HCT116 (cell line): Measurements from ENCODE around the gene PGLYRP4. TPM values are rescaled to one million over a fixed set of nuclear protein-coding genes. Genes with fewer than 3 reads are reported as not detected.

Source experiments
- ATAC-seq: fragments of 200-7000 bp; cut with Tn5 transposase; 2 replicates; pipeline ENCODE4 v1.9.1; 2020; ENCODE audit warnings: mild to moderate bottlenecking, moderate library complexity
- BruUV-seq: library from RNA; stranded (reverse); fragments of 400-500 nt; replicated peaks from 2 replicates; lab custom pipeline; 2021; lab: Mats Ljungman, UMichigan
- CTCF ChIA-PET: fragments of 300-600 bp; sonication (Branson Sonifier 250); formaldehyde crosslinking; loops from one replicate; lab custom pipeline; 2021; ENCODE audit warnings: antibody characterized with exemption; lab: Charles Lee
- POLR2A ChIA-PET: fragments of 300-600, 350-600 bp; sonication (Branson Sonifier 250); formaldehyde crosslinking; loops from one replicate; lab custom pipeline; 2021; ENCODE audit warnings: antibody characterized with exemption; lab: Charles Lee
- RAD21 ChIA-PET, 2 experiments: fragments of 300-600 bp; sonication (Branson Sonifier 250); formaldehyde crosslinking; loops; one replicate each; lab custom pipeline; 2023; ENCODE audit warnings: low total read pairs in 2 of 2; ENCODE audit not compliant: uncharacterized antibody in 2 of 2, unreplicated experiment in 2 of 2, low non-redundant PET in 1 of 2; lab: Charles Lee
- DNase-seq: peaks from one replicate; pipeline ENCODE4 v3.0.0-alpha.2; 2010; ENCODE audit warnings: low read depth, low spot score
- H2AFZ ChIP-seq: fragments of 200-600 bp; shearing (Covaris generic), sonication (generic); 2 replicates; pipeline ENCODE4 v1.6.1; 2017; ENCODE audit warnings: low read depth, mixed run types, mixed read lengths, antibody characterized with exemption, low read length; ENCODE audit not compliant: poor library complexity, severe bottlenecking
- H3K27ac ChIP-seq: 2 replicates; pipeline ENCODE4 v1.5.1; 2012; ENCODE audit warnings: low read depth, low read length
- H3K27me3 ChIP-seq: fragments of 200-600 bp; sonication (generic); 2 replicates; pipeline ENCODE4 v1.6.1; 2016; ENCODE audit warnings: mixed run types, low read length, mixed read lengths; ENCODE audit not compliant: insufficient read depth
- H3K36me3 ChIP-seq, 2 experiments: fragments of 200-500 bp in 1 of 2; fragments of 200-600 bp in 1 of 2; sonication (Bioruptor generic) in 1 of 2; sonication (generic) in 1 of 2; 2 replicates each; pipeline versions ENCODE4 v1.5.1 to v1.6.1; 2014 to 2016; ENCODE audit warnings: low read length in 2 of 2, inconsistent platforms in 1 of 2, mixed read lengths in 1 of 2, mixed run types in 1 of 2; ENCODE audit not compliant: insufficient read depth in 2 of 2, control insufficient read depth in 1 of 2
- H3K4me1 ChIP-seq, 2 experiments: fragments of 200-600 bp in 1 of 2; sonication (generic) in 1 of 2; 2 replicates each; pipeline versions ENCODE4 v1.5.1 to v1.6.1; 2012 to 2017; ENCODE audit warnings: low read length in 2 of 2, inconsistent platforms in 1 of 2, mild to moderate bottlenecking in 1 of 2, mixed read lengths in 1 of 2, mixed run types in 1 of 2, moderate library complexity in 1 of 2; ENCODE audit not compliant: insufficient read depth in 2 of 2, control insufficient read depth in 1 of 2
- H3K4me2 ChIP-seq: fragments of 200-600 bp; sonication (generic); 2 replicates; pipeline ENCODE4 v1.6.1; 2017; ENCODE audit warnings: mixed run types, low read length, mixed read lengths
- H3K4me3 ChIP-seq, 2 experiments: fragments of 200-600 bp in 1 of 2; sonication (generic) in 1 of 2; replicated peaks in 1 of 2; 2 replicates each; pipeline ENCODE4 v1.5.1; 2011 to 2016; ENCODE audit warnings: low read length in 2 of 2, control low read depth in 1 of 2, low read depth in 1 of 2, mild to moderate bottlenecking in 1 of 2, mixed read lengths in 1 of 2, mixed run types in 1 of 2
- H3K79me2 ChIP-seq: fragments of 200-600 bp; sonication (generic); 2 replicates; pipeline ENCODE4 v1.6.1; 2017; ENCODE audit warnings: mild to moderate bottlenecking, mixed run types, low read length, moderate library complexity, mixed read lengths; ENCODE audit not compliant: insufficient read depth
- H3K9ac ChIP-seq: fragments of 200-600 bp; sonication (generic); 2 replicates; pipeline ENCODE4 v1.6.1; 2016; ENCODE audit warnings: low read length, mixed read lengths
- H3K9me2 ChIP-seq: fragments of 200-600 bp; sonication (generic), shearing (Covaris generic); 2 replicates; pipeline ENCODE4 v1.6.1; 2017; ENCODE audit warnings: mixed run types, mild to moderate bottlenecking, moderate library complexity; ENCODE audit not compliant: insufficient read depth
- H3K9me3 ChIP-seq, 2 experiments: fragments of 200-500 bp in 1 of 2; fragments of 200-600 bp in 1 of 2; sonication (Bioruptor generic) in 1 of 2; sonication (generic) in 1 of 2; 2 replicates each; pipeline ENCODE4 v1.6.1; 2014 to 2017; ENCODE audit warnings: low read length in 2 of 2, mixed read lengths in 2 of 2, inconsistent platforms in 1 of 2, low read depth in 1 of 2, mild to moderate bottlenecking in 1 of 2, mixed run types in 1 of 2, moderate library complexity in 1 of 2; ENCODE audit not compliant: control insufficient read depth in 1 of 2, insufficient read depth in 1 of 2
- H4K20me1 ChIP-seq: fragments of 200-600 bp; sonication (generic), shearing (Covaris generic); 2 replicates; pipeline ENCODE4 v1.6.1; 2017; ENCODE audit warnings: mixed run types, mild to moderate bottlenecking, moderate library complexity; ENCODE audit not compliant: insufficient read depth
- ATF3 ChIP-seq: IDR thresholded peaks from 2 replicates; pipeline ENCODE4 v1.6.1; 2012
- CEBPB ChIP-seq: IDR thresholded peaks from 2 replicates; pipeline ENCODE4 v1.6.1; 2012; ENCODE audit warnings: low read depth
- CTCF ChIP-seq, 3 experiments: fragments of 200-600 bp in 1 of 3; sonication (generic) in 1 of 3; IDR thresholded peaks in 2 of 3; conservative IDR thresholded peaks in 1 of 3; 2 replicates each; pipeline ENCODE4 v1.5.1; 2012 to 2017; ENCODE audit warnings: low read depth in 2 of 3, low read length in 2 of 3, antibody characterized with exemption in 1 of 3, borderline replicate concordance in 1 of 3, control low read depth in 1 of 3, mild to moderate bottlenecking in 1 of 3, mixed read lengths in 1 of 3, mixed run types in 1 of 3, moderate library complexity in 1 of 3; ENCODE audit not compliant: insufficient read depth in 1 of 3
- EGR1 ChIP-seq: IDR thresholded peaks from 2 replicates; pipeline ENCODE4 v1.6.1; 2012; ENCODE audit warnings: low read depth
- ELF1 ChIP-seq: IDR thresholded peaks from 2 replicates; pipeline ENCODE4 v1.6.1; 2012; ENCODE audit warnings: low read depth, borderline replicate concordance
- EZH2 ChIP-seq: fragments of 200-600 bp; sonication (generic); IDR thresholded peaks from 2 replicates; pipeline ENCODE4 v1.6.1; 2017; ENCODE audit warnings: antibody characterized with exemption, mixed run types
- EZH2phosphoT487 ChIP-seq: fragments of 200-600 bp; IDR thresholded peaks from 2 replicates; pipeline ENCODE4 v1.6.1; 2018; ENCODE audit warnings: antibody characterized with exemption, borderline replicate concordance
- FOSL1 ChIP-seq: IDR thresholded peaks from 2 replicates; pipeline ENCODE4 v1.6.1; 2012; ENCODE audit warnings: low read depth
- JUND ChIP-seq: IDR thresholded peaks from 2 replicates; pipeline ENCODE4 v1.6.1; 2012
- MAX ChIP-seq: IDR thresholded peaks from 2 replicates; pipeline ENCODE4 v1.6.1; 2012
- POLR2A ChIP-seq: IDR thresholded peaks from 2 replicates; pipeline ENCODE4 v1.7.0; 2011; ENCODE audit warnings: borderline replicate concordance; ENCODE audit not compliant: insufficient read depth, insufficient read length; ENCODE audit errors: extremely low read depth
- POLR2AphosphoS5 ChIP-seq: IDR thresholded peaks from 2 replicates; pipeline ENCODE4 v1.6.1; 2011; ENCODE audit warnings: mild to moderate bottlenecking, low read depth, low read length, moderate library complexity
- SIN3A ChIP-seq: IDR thresholded peaks from 2 replicates; pipeline ENCODE4 v1.6.1; 2012; ENCODE audit warnings: low read depth
- SP1 ChIP-seq: IDR thresholded peaks from 2 replicates; pipeline ENCODE4 v1.6.1; 2012; ENCODE audit warnings: low read depth
- SRF ChIP-seq: IDR thresholded peaks from 2 replicates; pipeline ENCODE4 v1.6.1; 2012; ENCODE audit warnings: low read depth
- TCF7L2 ChIP-seq: IDR thresholded peaks from 2 replicates; pipeline ENCODE4 v1.7.0; 2011; ENCODE audit warnings: borderline replicate concordance, inconsistent platforms; ENCODE audit not compliant: insufficient read depth, insufficient read length; ENCODE audit errors: extremely low read depth
- ZBTB33 ChIP-seq: IDR thresholded peaks from 2 replicates; pipeline ENCODE4 v1.6.1; 2011; ENCODE audit warnings: mild to moderate bottlenecking, low read length, moderate library complexity; ENCODE audit not compliant: insufficient replicate concordance; ENCODE audit errors: extremely low read depth
- ZFX ChIP-seq: fragments of 450-650 bp; IDR thresholded peaks from 2 replicates; pipeline ENCODE4 v1.6.1; 2017
- ZNF274 ChIP-seq: fragments of 200-500 bp; sonication (Bioruptor generic); IDR thresholded peaks from 2 replicates; pipeline ENCODE4 v1.6.1; 2014; ENCODE audit warnings: mild to moderate bottlenecking, low read depth, low read length, inconsistent platforms
- intact Hi-C: fragments of 100-400 bp; cut with micrococcal nuclease; formaldehyde crosslinking; loops from 2 replicates; pipeline ENCODE4 v1.10.0; 2022
- total RNA-seq: library from RNA; stranded (reverse); gene quantifications from one replicate; pipeline ENCODE4 v1.2.1, GENCODE V29; 2021; ENCODE audit not compliant: unreplicated experiment
- TF ChIP-seq, protein P1 (sequence below): IDR thresholded peaks from 2 replicates; pipeline ENCODE4 v1.6.1; 2012; ENCODE audit warnings: low read depth

PGLYRP4 gene
- total RNA-seq, 1 experiment from 2014 or later: not detected

DNA sequence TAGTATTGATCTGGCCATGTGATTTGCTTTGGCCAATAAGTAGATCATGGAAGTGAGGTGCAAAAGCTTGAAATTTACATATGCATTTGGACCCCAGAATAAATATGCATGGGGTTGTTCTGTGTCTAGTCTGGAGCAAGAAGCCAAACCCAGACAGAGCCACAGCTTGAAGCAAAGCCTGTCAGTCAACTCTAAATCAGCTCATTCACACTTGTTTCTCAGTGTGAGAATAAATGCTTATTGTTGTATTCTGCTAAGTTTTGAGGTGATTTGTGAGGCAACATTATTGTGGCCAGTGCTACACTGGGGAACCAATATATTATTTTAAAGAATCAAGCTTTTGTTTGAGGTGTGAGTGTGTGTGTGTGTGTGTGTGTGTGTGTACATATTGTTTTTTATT, 23.7 kb downstream of the PGLYRP4 start:
- ChIA-PET CTCF (no interaction called here), RAD21 (no interaction called here), POLR2A (no interaction called here)
- BruUV-seq: no TSS peak
- Histone ChIP-seq H3K27ac (no peak overlapping the region), H2AFZ (no peak overlapping the region), H3K9ac (no peak overlapping the region), H3K36me3 (no peaks in the 10 kb centered on the region), H3K9me2 (no peaks in the 10 kb centered on the region), H3K4me3 (no peak overlapping the region), H4K20me1 (no peaks in the 10 kb centered on the region), H3K4me1 (no peaks in the 10 kb centered on the region), H3K9me3 (no peaks in the 10 kb centered on the region), H3K4me2 (no peak overlapping the region), H3K27me3 (0 out of 2 replicates have a peak, but pooled peaks cover 1% of the 10 kb centered on the region), H3K79me2 (no peaks in the 10 kb centered on the region)
- no peak for TF ChIP-seq SIN3A
- TF ChIP-seq JUND: no peak
- no peak for TF ChIP-seq CEBPB
- no peak for TF ChIP-seq SRF
- TF ChIP-seq POLR2AphosphoS5: no peak
- no peak for TF ChIP-seq CTCF (IDR thresholded peaks at IDR 0.05 in 2 of 3, conservative IDR thresholded peaks at IDR 0.05 in 1 of 3; ENCODE audit: borderline replicate concordance in 1 of 3, insufficient read depth in 1 of 3, low read depth in 2 of 3, low read length in 2 of 3)
- TF ChIP-seq ZFX: no peak
- no peak for TF ChIP-seq ZBTB33
- TF ChIP-seq EGR1: no peak
- TF ChIP-seq, protein P1, sequence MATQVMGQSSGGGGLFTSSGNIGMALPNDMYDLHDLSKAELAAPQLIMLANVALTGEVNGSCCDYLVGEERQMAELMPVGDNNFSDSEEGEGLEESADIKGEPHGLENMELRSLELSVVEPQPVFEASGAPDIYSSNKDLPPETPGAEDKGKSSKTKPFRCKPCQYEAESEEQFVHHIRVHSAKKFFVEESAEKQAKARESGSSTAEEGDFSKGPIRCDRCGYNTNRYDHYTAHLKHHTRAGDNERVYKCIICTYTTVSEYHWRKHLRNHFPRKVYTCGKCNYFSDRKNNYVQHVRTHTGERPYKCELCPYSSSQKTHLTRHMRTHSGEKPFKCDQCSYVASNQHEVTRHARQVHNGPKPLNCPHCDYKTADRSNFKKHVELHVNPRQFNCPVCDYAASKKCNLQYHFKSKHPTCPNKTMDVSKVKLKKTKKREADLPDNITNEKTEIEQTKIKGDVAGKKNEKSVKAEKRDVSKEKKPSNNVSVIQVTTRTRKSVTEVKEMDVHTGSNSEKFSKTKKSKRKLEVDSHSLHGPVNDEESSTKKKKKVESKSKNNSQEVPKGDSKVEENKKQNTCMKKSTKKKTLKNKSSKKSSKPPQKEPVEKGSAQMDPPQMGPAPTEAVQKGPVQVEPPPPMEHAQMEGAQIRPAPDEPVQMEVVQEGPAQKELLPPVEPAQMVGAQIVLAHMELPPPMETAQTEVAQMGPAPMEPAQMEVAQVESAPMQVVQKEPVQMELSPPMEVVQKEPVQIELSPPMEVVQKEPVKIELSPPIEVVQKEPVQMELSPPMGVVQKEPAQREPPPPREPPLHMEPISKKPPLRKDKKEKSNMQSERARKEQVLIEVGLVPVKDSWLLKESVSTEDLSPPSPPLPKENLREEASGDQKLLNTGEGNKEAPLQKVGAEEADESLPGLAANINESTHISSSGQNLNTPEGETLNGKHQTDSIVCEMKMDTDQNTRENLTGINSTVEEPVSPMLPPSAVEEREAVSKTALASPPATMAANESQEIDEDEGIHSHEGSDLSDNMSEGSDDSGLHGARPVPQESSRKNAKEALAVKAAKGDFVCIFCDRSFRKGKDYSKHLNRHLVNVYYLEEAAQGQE: no peak
- TF ChIP-seq TCF7L2: no peak
- TF ChIP-seq SP1: no peak
- TF ChIP-seq ATF3: no peak
- no peak for TF ChIP-seq FOSL1
- TF ChIP-seq POLR2A: no peak
- TF ChIP-seq EZH2: no peak
- no peak for TF ChIP-seq MAX
- TF ChIP-seq ELF1: no peak
- TF ChIP-seq EZH2phosphoT487: no peak
- no peak for TF ChIP-seq ZNF274
- DNase-seq (no peak), ATAC-seq (no peak)
- intact Hi-C loops: no loop called here
